GM23338 (cell line): ENCODE results near the gene NOL3. TPM values are rescaled to one million over a fixed set of nuclear protein-coding genes. Genes with fewer than 3 reads are reported as not detected.

Source experiments
- ATAC-seq: fragments of 200-7000 bp; cut with Tn5 transposase; 3 replicates; pipeline ENCODE4 v1.9.1; 2020
- DNase-seq: peaks from one replicate; pipeline ENCODE4 v3.0.0-alpha.2; 2015; ENCODE audit warnings: low spot score
- H2AFZ ChIP-seq: fragments of 200-600 bp; sonication (generic); 2 replicates; pipeline ENCODE4 v1.8.0; 2016; ENCODE audit warnings: antibody characterized with exemption, mild to moderate bottlenecking, moderate library complexity
- H3F3A ChIP-seq: fragments of 200-600 bp; sonication (generic); replicated peaks from 2 replicates; pipeline ENCODE4 v1.8.0; 2017; ENCODE audit warnings: antibody characterized with exemption, mixed run types, low read depth
- H3K27ac ChIP-seq: fragments of 200-600 bp; sonication (generic); 2 replicates; pipeline ENCODE4 v1.6.1; 2016; ENCODE audit warnings: low read depth
- H3K27me3 ChIP-seq: fragments of 200-600 bp; sonication (generic); 2 replicates; pipeline ENCODE4 v1.8.0; 2016; ENCODE audit warnings: mild to moderate bottlenecking, mixed run types, moderate library complexity; ENCODE audit not compliant: insufficient read depth
- H3K36me3 ChIP-seq: fragments of 200-600 bp; sonication (generic); 2 replicates; pipeline ENCODE4 v1.8.0; 2016; ENCODE audit warnings: mild to moderate bottlenecking; ENCODE audit not compliant: insufficient read depth
- H3K4me1 ChIP-seq: fragments of 200-600 bp; sonication (generic); 2 replicates; pipeline ENCODE4 v1.8.0; 2016; ENCODE audit warnings: mild to moderate bottlenecking, moderate library complexity; ENCODE audit not compliant: insufficient read depth
- H3K4me2 ChIP-seq: fragments of 200-600 bp; sonication (generic); 2 replicates; pipeline ENCODE4 v1.7.1; 2017; ENCODE audit warnings: mixed run types
- H3K4me3 ChIP-seq: fragments of 200-600 bp; sonication (generic); 2 replicates; pipeline ENCODE4 v1.6.1; 2016; ENCODE audit warnings: mixed run types
- H3K79me2 ChIP-seq: fragments of 200-600 bp; sonication (generic); replicated peaks from 2 replicates; pipeline ENCODE4 v1.8.0; 2017; ENCODE audit warnings: mild to moderate bottlenecking; ENCODE audit not compliant: insufficient read depth
- H3K9me2 ChIP-seq: fragments of 200-600 bp; sonication (generic); 2 replicates; pipeline ENCODE4 v1.8.0; 2017; ENCODE audit not compliant: insufficient read depth
- H4K20me1 ChIP-seq: fragments of 200-600 bp; sonication (generic); replicated peaks from 2 replicates; pipeline ENCODE4 v1.8.0; 2017; ENCODE audit warnings: mild to moderate bottlenecking; ENCODE audit not compliant: insufficient read depth
- H3K27ac Mint-ChIP-seq: 2 replicates; pipeline ENCODE4 v1.8.0; 2020; ENCODE audit warnings: inconsistent platforms, mild to moderate bottlenecking, moderate library complexity, mixed read lengths
- H3K27me3 Mint-ChIP-seq: 3 replicates; pipeline ENCODE4 v1.8.0; 2022; ENCODE audit warnings: low read depth, mild to moderate bottlenecking, moderate library complexity, mixed read lengths, inconsistent platforms; ENCODE audit not compliant: insufficient read depth, poor library complexity
- H3K36me3 Mint-ChIP-seq: 3 replicates; pipeline ENCODE4 v1.8.0; 2021; ENCODE audit warnings: low read depth, mild to moderate bottlenecking, inconsistent platforms, moderate library complexity, mixed read lengths
- H3K4me1 Mint-ChIP-seq: 3 replicates; pipeline ENCODE4 v1.8.0; 2020; ENCODE audit warnings: mild to moderate bottlenecking, inconsistent platforms, mixed read lengths
- H3K4me3 Mint-ChIP-seq: 3 replicates; pipeline ENCODE4 v1.8.0; 2021; ENCODE audit warnings: moderate library complexity, mild to moderate bottlenecking, inconsistent platforms, mixed read lengths
- H3K9me3 Mint-ChIP-seq: 3 replicates; pipeline ENCODE4 v1.8.0; 2020; ENCODE audit warnings: moderate library complexity, mild to moderate bottlenecking, inconsistent platforms, mixed read lengths
- CREB1 ChIP-seq: fragments of 250-450 bp; sonication (Bioruptor Pico); IDR thresholded peaks from 2 replicates; pipeline ENCODE4 v1.5.0; 2020; ENCODE audit warnings: low read depth, mild to moderate bottlenecking, moderate library complexity
- EZH2 ChIP-seq: fragments of 200-600 bp; sonication (generic); IDR thresholded peaks from one replicate; pipeline ENCODE4 v1.8.0; 2017; ENCODE audit warnings: antibody characterized with exemption, mild to moderate bottlenecking, low read depth; ENCODE audit not compliant: unreplicated experiment
- EZH2phosphoT487 ChIP-seq: fragments of 200-600 bp; sonication (generic); IDR thresholded peaks from one replicate; pipeline ENCODE4 v1.8.1; 2018; ENCODE audit warnings: antibody characterized with exemption; ENCODE audit not compliant: unreplicated experiment
- JUNB ChIP-seq: IDR thresholded peaks from one replicate; pipeline ENCODE4 v1.6.1; 2016; ENCODE audit warnings: antibody characterized with exemption; ENCODE audit not compliant: unreplicated experiment
- POLR2AphosphoS5 ChIP-seq: IDR thresholded peaks from 2 replicates; pipeline ENCODE4 v1.6.1; 2016; ENCODE audit warnings: antibody characterized with exemption, low read depth
- REST ChIP-seq: IDR thresholded peaks from one replicate; pipeline ENCODE4 v1.6.1; 2018; ENCODE audit warnings: antibody characterized with exemption; ENCODE audit not compliant: unreplicated experiment
- STAT1 ChIP-seq: IDR thresholded peaks from one replicate; pipeline ENCODE4 v1.6.1; 2016; ENCODE audit warnings: antibody characterized with exemption; ENCODE audit not compliant: unreplicated experiment
- ZNF114 ChIP-seq: fragments of 250-450 bp; sonication (Bioruptor Pico); IDR thresholded peaks from 2 replicates; pipeline ENCODE4 v1.5.0; 2020; ENCODE audit warnings: mild to moderate bottlenecking, moderate library complexity
- polyA plus RNA-seq: library from polyadenylated mRNA; unstranded; fragments of >200 nt; fragmentation: Nextera tagmentation; extraction: Ambion mirVana; gene quantifications from 2 replicates; pipeline ENCODE4 v1.2.1, GENCODE V29; 2016
- total RNA-seq: library from RNA; depleted of rRNA; stranded (reverse); fragments of >200 nt; shearing (Covaris generic); gene quantifications from 2 replicates; pipeline ENCODE4 v1.2.3, GENCODE V29; 2014
- TF ChIP-seq, protein P1 (sequence below): IDR thresholded peaks from 2 replicates; pipeline ENCODE4 v1.6.1; 2016; ENCODE audit warnings: antibody characterized with exemption
- TF ChIP-seq, protein P2 (sequence below), 2 experiments: fragments of 200-600 bp in 1 of 2; sonication (generic) in 1 of 2; conservative IDR thresholded peaks; 2 replicates each; pipeline versions ENCODE4 v1.5.1 to v1.6.1; 2016 to 2017; ENCODE audit warnings: antibody characterized with exemption in 2 of 2, low read depth in 2 of 2, mild to moderate bottlenecking in 2 of 2, moderate library complexity in 1 of 2

The NOL3 gene
- total and polyA plus RNA-seq, 2 experiments from 2014 or later: 3.3 to 4.0 TPM

GRCh38 chr16:67200491-67200890 lies 30.2 kb downstream of the NOL3 start:
- H3K9me3 Mint-ChIP-seq: no peaks in the 10 kb centered on the region
- TF ChIP-seq POLR2AphosphoS5: no peak
- Histone ChIP-seq H3K4me2 (peak overlapping the region; percentile 92), H3K36me3 (peaks cover 14% of the 10 kb centered on the region; the same call in 1 of the 2 replicates), H3K27ac (no peak overlapping the region), H3K4me3 (peak overlapping the region; percentile 79), H3F3A (peaks cover 18% of the 10 kb centered on the region; the same call in 1 of the 2 replicates), H4K20me1 (peaks cover 4% of the 10 kb centered on the region; the same call in 1 of the 2 replicates), H2AFZ (no peak overlapping the region), H3K4me1 (peaks cover 9% of the 10 kb centered on the region), H3K79me2 (no peaks in the 10 kb centered on the region), H3K27me3 (no peaks in the 10 kb centered on the region), H3K9me2 (no peaks in the 10 kb centered on the region)
- no peak overlapping the region for H3K27ac Mint-ChIP-seq
- peaks cover 6% of the 10 kb centered on the region for H3K4me1 Mint-ChIP-seq
- no peak for ATAC-seq
- peak overlapping the region; percentile 86; the same call in 2 of the 3 replicates for H3K4me3 Mint-ChIP-seq
- no peak for DNase-seq
- peaks cover 15% of the 10 kb centered on the region for H3K27me3 Mint-ChIP-seq
- peaks cover 31% of the 10 kb centered on the region for H3K36me3 Mint-ChIP-seq

- H3K27me3 ChIP-seq: no peaks in the 10 kb centered on the region
- H3K4me3 ChIP-seq: no peak overlapping the region
- DNase-seq (no peak), ATAC-seq (no peak)
- H3K9me3 Mint-ChIP-seq: no peaks in the 10 kb centered on the region
- H4K20me1 ChIP-seq: peaks cover 4% of the 10 kb centered on the region; the same call in 1 of the 2 replicates
- TF ChIP-seq, protein P1, sequence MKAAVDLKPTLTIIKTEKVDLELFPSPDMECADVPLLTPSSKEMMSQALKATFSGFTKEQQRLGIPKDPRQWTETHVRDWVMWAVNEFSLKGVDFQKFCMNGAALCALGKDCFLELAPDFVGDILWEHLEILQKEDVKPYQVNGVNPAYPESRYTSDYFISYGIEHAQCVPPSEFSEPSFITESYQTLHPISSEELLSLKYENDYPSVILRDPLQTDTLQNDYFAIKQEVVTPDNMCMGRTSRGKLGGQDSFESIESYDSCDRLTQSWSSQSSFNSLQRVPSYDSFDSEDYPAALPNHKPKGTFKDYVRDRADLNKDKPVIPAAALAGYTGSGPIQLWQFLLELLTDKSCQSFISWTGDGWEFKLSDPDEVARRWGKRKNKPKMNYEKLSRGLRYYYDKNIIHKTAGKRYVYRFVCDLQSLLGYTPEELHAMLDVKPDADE: no peak
- TF ChIP-seq POLR2AphosphoS5: no peak
- TF ChIP-seq STAT1: no peak
- TF ChIP-seq EZH2: no peak
- no peak overlapping the region for H3K4me3 Mint-ChIP-seq
- peaks cover 15% of the 10 kb centered on the region for H3K27me3 Mint-ChIP-seq
- H2AFZ ChIP-seq: no peak overlapping the region
- H3K27ac ChIP-seq: no peak overlapping the region
- H3K79me2 ChIP-seq: no peaks in the 10 kb centered on the region
- no peak overlapping the region for H3K4me2 ChIP-seq
- H3K4me1 ChIP-seq: peaks cover 9% of the 10 kb centered on the region
- no peaks in the 10 kb centered on the region for H3K9me2 ChIP-seq
- peaks cover 13% of the 10 kb centered on the region; the same call in 1 of the 2 replicates for H3F3A ChIP-seq
- H3K36me3 Mint-ChIP-seq: peaks cover 19% of the 10 kb centered on the region
- H3K27ac Mint-ChIP-seq: no peak overlapping the region
- peaks cover 2% of the 10 kb centered on the region; the same call in 1 of the 2 replicates for H3K36me3 ChIP-seq
- peaks cover 6% of the 10 kb centered on the region for H3K4me1 Mint-ChIP-seq
Measured at GRCh38 chr16:67201411-67202345, 31.3 kb downstream of the NOL3 start.

GRCh38 chr16:67202426-67202825 lies 32.1 kb downstream of the NOL3 start:
- DNase-seq (no peak), ATAC-seq (no peak)
- H3K4me3 Mint-ChIP-seq: no peak overlapping the region
- Histone ChIP-seq H3K27me3 (no peaks in the 10 kb centered on the region), H2AFZ (no peak overlapping the region), H3F3A (peaks cover 12% of the 10 kb centered on the region; the same call in 1 of the 2 replicates), H3K4me3 (no peak overlapping the region), H4K20me1 (no peaks in the 10 kb centered on the region; the same call in 1 of the 2 replicates), H3K4me2 (no peak overlapping the region), H3K27ac (no peak overlapping the region), H3K9me2 (no peaks in the 10 kb centered on the region), H3K79me2 (no peaks in the 10 kb centered on the region), H3K4me1 (peaks cover 9% of the 10 kb centered on the region), H3K36me3 (no peaks in the 10 kb centered on the region)
- peaks cover 14% of the 10 kb centered on the region; the same call in 2 of the 3 replicates for H3K36me3 Mint-ChIP-seq
- H3K4me1 Mint-ChIP-seq: peaks cover 11% of the 10 kb centered on the region
- H3K27ac Mint-ChIP-seq: no peak overlapping the region
- H3K27me3 Mint-ChIP-seq: peaks cover 16% of the 10 kb centered on the region
- H3K9me3 Mint-ChIP-seq: no peaks in the 10 kb centered on the region
- TF ChIP-seq, protein P2, sequence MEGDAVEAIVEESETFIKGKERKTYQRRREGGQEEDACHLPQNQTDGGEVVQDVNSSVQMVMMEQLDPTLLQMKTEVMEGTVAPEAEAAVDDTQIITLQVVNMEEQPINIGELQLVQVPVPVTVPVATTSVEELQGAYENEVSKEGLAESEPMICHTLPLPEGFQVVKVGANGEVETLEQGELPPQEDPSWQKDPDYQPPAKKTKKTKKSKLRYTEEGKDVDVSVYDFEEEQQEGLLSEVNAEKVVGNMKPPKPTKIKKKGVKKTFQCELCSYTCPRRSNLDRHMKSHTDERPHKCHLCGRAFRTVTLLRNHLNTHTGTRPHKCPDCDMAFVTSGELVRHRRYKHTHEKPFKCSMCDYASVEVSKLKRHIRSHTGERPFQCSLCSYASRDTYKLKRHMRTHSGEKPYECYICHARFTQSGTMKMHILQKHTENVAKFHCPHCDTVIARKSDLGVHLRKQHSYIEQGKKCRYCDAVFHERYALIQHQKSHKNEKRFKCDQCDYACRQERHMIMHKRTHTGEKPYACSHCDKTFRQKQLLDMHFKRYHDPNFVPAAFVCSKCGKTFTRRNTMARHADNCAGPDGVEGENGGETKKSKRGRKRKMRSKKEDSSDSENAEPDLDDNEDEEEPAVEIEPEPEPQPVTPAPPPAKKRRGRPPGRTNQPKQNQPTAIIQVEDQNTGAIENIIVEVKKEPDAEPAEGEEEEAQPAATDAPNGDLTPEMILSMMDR (conservative IDR thresholded peaks at IDR 0.05; ENCODE audit: low read depth in 2 of 2): no peak
- TF ChIP-seq CREB1 (CRISPR knock-in tag) (no peak), REST (no peak), EZH2phosphoT487 (no peak), JUNB (no peak), ZNF114 (no peak), EZH2 (no peak)
